ENCODE measurements around the gene DFFB.

The DFFB gene

DNA sequence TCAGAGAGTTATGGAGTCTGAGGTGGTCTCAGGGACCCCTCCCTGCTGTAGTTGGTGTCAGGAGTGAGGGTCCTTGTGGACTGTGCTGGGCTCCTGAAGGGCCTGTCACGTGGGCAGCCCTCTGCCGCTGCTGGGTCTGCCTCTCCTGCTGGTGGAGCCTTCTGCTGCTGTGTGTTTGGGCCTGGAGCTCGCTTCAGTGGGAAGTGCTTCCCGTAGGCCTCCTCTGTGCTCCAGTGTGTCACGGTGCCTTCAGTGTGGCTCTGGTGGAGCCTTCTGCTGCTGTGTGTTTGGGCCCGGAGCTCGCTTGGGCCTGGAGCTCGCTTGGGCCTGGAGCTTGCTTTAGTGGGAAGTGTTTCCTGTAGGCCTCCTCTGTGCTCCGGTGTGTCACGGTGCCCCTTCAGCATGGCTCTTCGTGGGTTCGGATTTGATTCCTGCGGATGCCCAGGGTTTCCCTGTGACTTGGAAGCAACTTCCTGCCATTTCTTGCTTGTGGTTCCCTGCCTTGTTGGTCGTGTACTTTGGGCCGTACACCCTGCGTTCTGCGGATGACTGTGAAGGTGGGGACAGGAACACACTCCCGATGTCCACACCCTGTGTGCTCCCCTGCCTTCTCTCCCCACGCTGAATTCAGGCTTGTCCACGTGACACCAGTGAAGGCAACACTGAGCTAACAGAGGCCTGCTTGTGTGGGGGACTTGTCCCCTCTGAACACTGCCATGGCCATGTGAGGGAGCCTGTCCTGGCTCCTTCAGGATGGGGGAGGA, 23.3 kb downstream of the DFFB start:
- TF ChIP-seq, protein P1, sequence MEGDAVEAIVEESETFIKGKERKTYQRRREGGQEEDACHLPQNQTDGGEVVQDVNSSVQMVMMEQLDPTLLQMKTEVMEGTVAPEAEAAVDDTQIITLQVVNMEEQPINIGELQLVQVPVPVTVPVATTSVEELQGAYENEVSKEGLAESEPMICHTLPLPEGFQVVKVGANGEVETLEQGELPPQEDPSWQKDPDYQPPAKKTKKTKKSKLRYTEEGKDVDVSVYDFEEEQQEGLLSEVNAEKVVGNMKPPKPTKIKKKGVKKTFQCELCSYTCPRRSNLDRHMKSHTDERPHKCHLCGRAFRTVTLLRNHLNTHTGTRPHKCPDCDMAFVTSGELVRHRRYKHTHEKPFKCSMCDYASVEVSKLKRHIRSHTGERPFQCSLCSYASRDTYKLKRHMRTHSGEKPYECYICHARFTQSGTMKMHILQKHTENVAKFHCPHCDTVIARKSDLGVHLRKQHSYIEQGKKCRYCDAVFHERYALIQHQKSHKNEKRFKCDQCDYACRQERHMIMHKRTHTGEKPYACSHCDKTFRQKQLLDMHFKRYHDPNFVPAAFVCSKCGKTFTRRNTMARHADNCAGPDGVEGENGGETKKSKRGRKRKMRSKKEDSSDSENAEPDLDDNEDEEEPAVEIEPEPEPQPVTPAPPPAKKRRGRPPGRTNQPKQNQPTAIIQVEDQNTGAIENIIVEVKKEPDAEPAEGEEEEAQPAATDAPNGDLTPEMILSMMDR (IDR thresholded peaks at IDR 0.05; ENCODE audit: insufficient read depth, low read depth, low read length, missing control alignments) = no peak

DNA sequence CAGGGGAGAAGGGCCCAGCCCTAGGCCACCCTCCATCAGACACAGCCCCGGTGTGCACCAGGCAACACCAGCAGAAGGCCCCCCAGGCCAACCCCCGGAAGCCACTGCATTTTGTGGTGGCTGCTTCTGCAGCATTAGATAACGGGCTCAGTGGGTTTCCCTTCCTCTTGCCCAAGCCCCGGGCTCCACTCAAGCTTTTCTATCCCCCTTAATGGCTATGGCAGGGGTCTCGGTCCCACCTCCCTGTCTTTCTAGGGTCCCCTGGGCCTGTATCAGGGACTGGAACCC, 23.9 kb downstream of the DFFB start:
- DNase-seq (ENCODE audit: low read depth) = no peak
- H3K4me3 ChIP-seq (ENCODE audit: low read depth, low read length) = no peak overlapping the region
- TF ChIP-seq, protein P1 (IDR thresholded peaks at IDR 0.05; ENCODE audit: insufficient read depth, low read depth, low read length, missing control alignments) = no peak

More for the DNA sequence above, 23.3 kb downstream of the DFFB start:
- DNase-seq (ENCODE audit: low read depth) = no peak
- no peak overlapping the region for H3K4me3 ChIP-seq (ENCODE audit: low read depth, low read length)

DNA sequence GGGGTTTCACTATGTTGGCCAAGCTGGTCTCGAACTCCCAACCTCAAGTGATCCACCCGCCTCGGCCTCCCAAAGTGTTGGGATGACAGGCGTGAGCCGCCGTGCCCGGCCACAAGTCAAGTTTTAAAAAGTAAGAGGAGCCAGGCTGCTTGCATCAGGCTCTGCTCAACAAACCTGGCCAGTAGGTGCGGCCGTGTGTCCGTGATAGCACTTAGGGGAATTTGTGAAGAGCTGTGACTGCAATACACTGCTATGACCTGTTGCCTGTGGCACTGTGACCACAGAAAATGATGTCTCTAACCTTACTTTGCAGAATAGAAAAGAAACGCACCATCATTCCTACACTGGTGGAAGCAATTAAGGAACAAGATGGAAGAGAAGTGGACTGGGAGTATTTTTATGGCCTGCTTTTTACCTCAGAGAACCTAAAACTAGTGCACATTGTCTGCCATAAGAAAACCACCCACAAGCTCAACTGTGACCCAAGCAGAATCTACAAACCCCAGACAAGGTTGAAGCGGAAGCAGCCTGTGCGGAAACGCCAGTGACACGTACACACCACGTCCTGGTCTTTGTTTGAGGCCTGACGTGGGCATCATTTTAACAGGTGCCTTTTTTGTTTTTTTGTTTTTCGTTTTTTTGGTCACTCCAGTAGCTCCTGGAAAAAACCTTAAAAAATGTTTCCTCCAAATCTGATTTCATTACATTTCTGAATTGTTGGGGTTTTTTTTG, 26.1 kb downstream of the DFFB start:
- TF ChIP-seq, protein P1 (IDR thresholded peaks at IDR 0.05; ENCODE audit: insufficient read depth, low read depth, low read length, missing control alignments) = no peak
- no peak for DNase-seq (ENCODE audit: low read depth)
- no peak overlapping the region for H3K4me3 ChIP-seq (ENCODE audit: low read depth, low read length)

DNA sequence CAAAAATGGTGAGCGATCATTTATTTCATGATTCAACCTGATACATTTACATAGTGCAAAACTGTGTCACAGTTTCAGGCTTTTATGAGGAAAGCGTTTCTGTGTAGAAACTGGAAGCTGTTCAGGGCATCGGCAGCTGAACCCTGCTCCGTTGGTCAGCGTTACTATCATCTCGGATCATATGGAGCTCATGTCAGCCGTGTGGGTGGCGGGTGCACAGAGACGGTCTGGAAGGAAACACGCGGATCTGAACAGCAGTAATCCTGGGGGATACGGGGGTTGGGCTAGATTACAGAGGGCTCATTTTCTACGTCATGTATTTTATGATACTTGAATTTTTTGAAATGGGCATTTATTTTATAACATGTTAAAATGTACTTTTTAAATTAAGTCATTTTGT, 27.7 kb downstream of the DFFB start:
- no peak for DNase-seq (ENCODE audit: low read depth)
- no peak overlapping the region for H3K4me3 ChIP-seq (ENCODE audit: low read depth, low read length)
- TF ChIP-seq, protein P1 (IDR thresholded peaks at IDR 0.05; ENCODE audit: insufficient read depth, low read depth, low read length, missing control alignments) = no peak

DNA sequence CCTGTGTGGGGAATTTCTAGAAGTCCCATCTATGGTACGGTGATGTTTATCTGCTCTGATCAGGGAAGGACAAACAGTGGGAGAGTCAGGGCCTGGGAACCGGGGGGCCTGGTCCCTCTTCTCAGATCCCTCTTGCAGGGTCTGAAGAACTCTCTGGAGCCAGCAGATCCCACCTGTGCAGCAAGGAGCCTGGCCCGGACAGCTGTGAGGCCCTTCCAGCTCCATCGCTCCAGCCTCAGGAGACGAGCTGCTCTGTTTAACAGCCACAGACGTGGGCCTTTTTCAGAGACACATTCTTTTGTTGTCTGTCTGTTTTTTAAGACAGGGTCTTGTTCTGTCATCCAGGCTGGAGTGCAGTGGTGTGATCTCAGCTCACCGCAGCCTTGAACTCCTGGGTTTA, 28.3 kb downstream of the DFFB start:
- no peak overlapping the region for H3K4me3 ChIP-seq (ENCODE audit: low read depth, low read length)
- no peak for DNase-seq (ENCODE audit: low read depth)
- TF ChIP-seq, protein P1 (IDR thresholded peaks at IDR 0.05; ENCODE audit: insufficient read depth, low read depth, low read length, missing control alignments) = no peak

DNA sequence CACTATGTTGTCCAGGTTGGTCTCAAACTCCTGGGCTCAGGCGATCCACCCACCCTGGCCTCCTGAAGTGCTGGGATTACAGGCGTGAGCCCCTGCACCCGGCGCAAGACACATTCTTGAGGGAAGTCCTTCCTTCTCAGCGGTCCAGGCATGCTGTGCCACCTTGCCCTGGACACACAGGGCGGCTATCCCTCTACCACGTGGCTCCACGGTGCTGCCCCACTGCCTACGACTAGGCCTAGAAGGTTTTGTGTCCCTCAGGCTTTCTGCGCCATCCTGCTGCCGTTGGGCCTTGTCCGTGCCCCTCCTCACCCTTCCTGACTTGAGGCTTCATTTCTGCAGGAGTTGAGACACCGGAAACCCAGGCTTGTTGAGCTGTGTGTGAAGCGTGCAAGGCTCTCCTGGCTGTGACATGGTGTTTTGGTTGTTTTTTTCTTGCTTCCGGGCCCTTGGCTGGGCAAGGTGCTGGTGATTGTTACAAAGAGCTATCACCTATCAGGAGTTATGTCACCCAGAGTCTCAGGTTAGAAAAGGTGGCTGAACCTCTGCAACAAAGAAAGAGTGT, 28.9 kb downstream of the DFFB start:
- TF ChIP-seq, protein P1 (IDR thresholded peaks at IDR 0.05; ENCODE audit: insufficient read depth, low read depth, low read length, missing control alignments) = no peak
- H3K4me3 ChIP-seq (ENCODE audit: low read depth, low read length) = no peak overlapping the region
- no peak for DNase-seq (ENCODE audit: low read depth)

Data from GM12865 (cell line).